BLaER1 (cell line): Measurements from ENCODE around the gene PRLR.

Source experiments
- H3K27ac ChIP-seq: shearing (Covaris generic); formaldehyde crosslinking; 2 replicates; pipeline ENCODE4 v1.8.1; 2022
- H3K27me3 ChIP-seq: shearing (Covaris generic); formaldehyde crosslinking; 2 replicates; pipeline ENCODE4 v1.8.1; 2022
- H3K36me3 ChIP-seq: shearing (Covaris generic); formaldehyde crosslinking; 2 replicates; pipeline ENCODE4 v1.8.1; 2022
- H3K4me1 ChIP-seq: shearing (Covaris generic); formaldehyde crosslinking; 2 replicates; pipeline ENCODE4 v1.8.1; 2022
- H3K4me2 ChIP-seq: shearing (Covaris generic); formaldehyde crosslinking; 2 replicates; pipeline ENCODE4 v1.8.1; 2022
- H3K4me3 ChIP-seq: shearing (Covaris generic); formaldehyde crosslinking; 2 replicates; pipeline ENCODE4 v1.8.1; 2022
- H3K9ac ChIP-seq: shearing (Covaris generic); formaldehyde crosslinking; 2 replicates; pipeline ENCODE4 v1.8.1; 2022
- H3K9me3 ChIP-seq: shearing (Covaris generic); formaldehyde crosslinking; 2 replicates; pipeline ENCODE4 v1.8.1; 2022
- H4K20me1 ChIP-seq: shearing (Covaris generic); formaldehyde crosslinking; 2 replicates; pipeline ENCODE4 v1.8.1; 2022
- Cebpa-rat ChIP-seq: shearing (Covaris generic); IDR thresholded peaks from 2 replicates; pipeline ENCODE4 v1.8.1; 2022

Gene PRLR

DNA sequence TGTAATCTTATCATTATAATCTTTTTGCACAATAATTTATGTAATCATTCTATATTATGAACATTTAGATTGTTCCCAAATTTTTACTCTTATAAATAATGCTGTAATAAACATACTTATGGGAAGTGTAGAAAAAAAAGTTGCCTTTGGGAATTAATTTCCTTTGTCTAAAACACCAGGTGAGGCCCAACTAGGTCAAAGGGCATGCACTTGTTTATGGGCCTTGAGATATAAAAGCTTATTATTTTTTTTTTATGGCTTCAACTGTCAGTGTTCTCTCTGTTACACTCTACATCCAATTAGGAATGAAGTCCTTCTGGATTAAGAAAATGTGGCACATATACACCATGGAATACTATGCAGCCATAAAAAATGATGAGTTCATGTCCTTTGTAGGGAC, 6.5 kb upstream of the PRLR start:
- no peak for TF ChIP-seq Cebpa-rat
- no peaks in the 10 kb centered on the region for H3K4me1 ChIP-seq
- H3K36me3 ChIP-seq: no peaks in the 10 kb centered on the region
- no peak overlapping the region for H3K4me2 ChIP-seq
- no peaks in the 10 kb centered on the region for H4K20me1 ChIP-seq
- H3K4me3 ChIP-seq: no peak overlapping the region
- H3K27ac ChIP-seq: no peak overlapping the region
- H3K9me3 ChIP-seq: no peaks in the 10 kb centered on the region
- H3K9ac ChIP-seq: no peak overlapping the region
- H3K27me3 ChIP-seq: no peaks in the 10 kb centered on the region

DNA sequence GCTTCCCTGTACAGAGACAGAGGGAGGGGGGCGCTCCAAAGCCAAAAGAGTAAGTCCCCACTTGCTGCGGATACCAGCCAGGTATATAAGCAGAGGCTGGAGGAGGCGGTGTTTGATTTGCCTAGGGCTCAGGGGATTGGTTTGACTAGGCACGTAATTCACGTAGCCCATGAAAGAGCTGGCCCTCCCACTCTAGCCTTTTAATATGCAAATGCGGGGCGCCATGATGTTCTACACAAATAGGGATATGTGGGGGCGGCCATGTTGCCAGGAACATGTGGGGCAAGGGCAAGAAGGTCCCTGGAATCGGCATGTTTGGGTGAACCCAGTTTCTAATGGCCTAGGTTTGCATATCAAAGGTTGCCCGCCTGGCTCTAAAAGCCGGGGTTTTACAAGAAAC, 3.3 kb upstream of the PRLR start:
- H3K4me2 ChIP-seq: no peak overlapping the region
- H3K36me3 ChIP-seq: no peaks in the 10 kb centered on the region
- peaks cover 31% of the 10 kb centered on the region for H3K27me3 ChIP-seq
- no peaks in the 10 kb centered on the region for H3K4me1 ChIP-seq
- H3K9ac ChIP-seq: no peak overlapping the region
- no peak overlapping the region for H3K27ac ChIP-seq
- TF ChIP-seq Cebpa-rat: no peak
- no peaks in the 10 kb centered on the region for H4K20me1 ChIP-seq
- H3K9me3 ChIP-seq: peaks cover 5% of the 10 kb centered on the region; the same call in 1 of the 2 replicates
- H3K4me3 ChIP-seq: no peak overlapping the region

- H3K4me3 ChIP-seq: no peak overlapping the region
- H3K9ac ChIP-seq: no peak overlapping the region
- H3K27ac ChIP-seq: no peak overlapping the region
- H3K27me3 ChIP-seq: peaks cover 36% of the 10 kb centered on the region
- H4K20me1 ChIP-seq: no peaks in the 10 kb centered on the region
- no peaks in the 10 kb centered on the region for H3K36me3 ChIP-seq
- no peak overlapping the region for H3K4me2 ChIP-seq
- H3K4me1 ChIP-seq: no peaks in the 10 kb centered on the region
- H3K9me3 ChIP-seq: peaks cover 5% of the 10 kb centered on the region; the same call in 1 of the 2 replicates
- TF ChIP-seq Cebpa-rat: no peak
These were observed 2.8 kb upstream of the PRLR start for GRCh38 chr5:35233121-35233520.

- H3K4me3 ChIP-seq: no peak overlapping the region
- peaks cover 5% of the 10 kb centered on the region; the same call in 1 of the 2 replicates for H3K9me3 ChIP-seq
- H3K27ac ChIP-seq: no peak overlapping the region
- H3K9ac ChIP-seq: no peak overlapping the region
- H3K36me3 ChIP-seq: no peaks in the 10 kb centered on the region
- H3K4me2 ChIP-seq: no peak overlapping the region
- H3K4me1 ChIP-seq: no peaks in the 10 kb centered on the region
- no peaks in the 10 kb centered on the region for H4K20me1 ChIP-seq
- H3K27me3 ChIP-seq: peaks cover 36% of the 10 kb centered on the region
- no peak for TF ChIP-seq Cebpa-rat
These were observed 1.8 kb upstream of the PRLR start for GRCh38 chr5:35232124-35232523.

GRCh38 chr5:35229076-35230037, 930 bp downstream of the PRLR start:
- no peak overlapping the region for H3K4me2 ChIP-seq

DNA sequence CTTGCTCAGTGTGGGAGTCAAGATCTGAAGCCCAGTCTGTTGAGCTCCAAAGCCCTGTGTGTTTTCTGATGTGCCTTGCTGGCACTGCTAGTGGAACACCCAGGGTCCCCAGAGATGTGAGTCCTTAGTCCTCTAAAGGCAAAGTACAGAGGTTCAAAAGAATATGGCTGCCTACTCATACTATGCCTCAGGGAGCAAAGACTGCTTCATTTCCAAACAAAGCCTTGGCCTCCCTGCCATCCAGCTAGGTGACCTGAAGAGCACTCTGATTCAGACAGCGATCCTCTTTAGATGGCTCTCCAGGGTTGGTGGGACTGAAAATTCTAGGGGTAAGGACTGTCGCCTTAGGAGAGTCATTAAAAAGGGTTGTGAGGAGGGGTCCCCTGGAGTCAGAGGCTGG, 2.0 kb downstream of the PRLR start:
- no peak overlapping the region for H3K4me3 ChIP-seq
- H3K27me3 ChIP-seq: peaks cover 36% of the 10 kb centered on the region
- TF ChIP-seq Cebpa-rat: no peak

More at GRCh38 chr5:35229076-35230037, 930 bp downstream of the PRLR start:
- Histone ChIP-seq H4K20me1 (no peaks in the 10 kb centered on the region), H3K27ac (no peak overlapping the region), H3K9ac (no peak overlapping the region), H3K9me3 (peaks cover 5% of the 10 kb centered on the region; the same call in 1 of the 2 replicates), H3K36me3 (no peaks in the 10 kb centered on the region), H3K27me3 (peaks cover 36% of the 10 kb centered on the region), H3K4me1 (no peaks in the 10 kb centered on the region), H3K4me3 (no peak overlapping the region)
- no peak for TF ChIP-seq Cebpa-rat

GRCh38 chr5:35227720-35228119, 2.6 kb downstream of the PRLR start:
- Histone ChIP-seq H3K4me2 (no peak overlapping the region), H3K36me3 (no peaks in the 10 kb centered on the region), H3K4me3 (no peak overlapping the region), H4K20me1 (no peaks in the 10 kb centered on the region), H3K27ac (no peak overlapping the region), H3K27me3 (peaks cover 36% of the 10 kb centered on the region), H3K9me3 (peaks cover 5% of the 10 kb centered on the region; the same call in 1 of the 2 replicates), H3K4me1 (no peaks in the 10 kb centered on the region), H3K9ac (no peak overlapping the region)
- no peak for TF ChIP-seq Cebpa-rat

More for the DNA sequence above, 2.0 kb downstream of the PRLR start:
- Histone ChIP-seq H3K4me1 (no peaks in the 10 kb centered on the region), H3K27ac (no peak overlapping the region), H3K9ac (no peak overlapping the region), H3K36me3 (no peaks in the 10 kb centered on the region), H3K4me2 (no peak overlapping the region), H3K9me3 (peaks cover 5% of the 10 kb centered on the region; the same call in 1 of the 2 replicates), H4K20me1 (no peaks in the 10 kb centered on the region)

- H3K36me3 ChIP-seq: no peaks in the 10 kb centered on the region
- no peak overlapping the region for H3K4me2 ChIP-seq
- H4K20me1 ChIP-seq: no peaks in the 10 kb centered on the region
- H3K9me3 ChIP-seq: no peaks in the 10 kb centered on the region
- H3K4me1 ChIP-seq: no peaks in the 10 kb centered on the region
- H3K4me3 ChIP-seq: no peak overlapping the region
- H3K27me3 ChIP-seq: peaks cover 8% of the 10 kb centered on the region
- H3K9ac ChIP-seq: no peak overlapping the region
- no peak overlapping the region for H3K27ac ChIP-seq
- TF ChIP-seq Cebpa-rat: no peak
These were observed 6.4 kb downstream of the PRLR start for GRCh38 chr5:35223787-35224395.

- Histone ChIP-seq H3K4me1 (no peaks in the 10 kb centered on the region), H3K27me3 (no peaks in the 10 kb centered on the region), H3K36me3 (no peaks in the 10 kb centered on the region), H3K27ac (no peak overlapping the region), H3K4me2 (no peak overlapping the region), H4K20me1 (no peaks in the 10 kb centered on the region), H3K4me3 (no peak overlapping the region), H3K9me3 (no peaks in the 10 kb centered on the region), H3K9ac (no peak overlapping the region)
- no peak for TF ChIP-seq Cebpa-rat
These were observed 9.3 kb downstream of the PRLR start for GRCh38 chr5:35220967-35221366.

DNA sequence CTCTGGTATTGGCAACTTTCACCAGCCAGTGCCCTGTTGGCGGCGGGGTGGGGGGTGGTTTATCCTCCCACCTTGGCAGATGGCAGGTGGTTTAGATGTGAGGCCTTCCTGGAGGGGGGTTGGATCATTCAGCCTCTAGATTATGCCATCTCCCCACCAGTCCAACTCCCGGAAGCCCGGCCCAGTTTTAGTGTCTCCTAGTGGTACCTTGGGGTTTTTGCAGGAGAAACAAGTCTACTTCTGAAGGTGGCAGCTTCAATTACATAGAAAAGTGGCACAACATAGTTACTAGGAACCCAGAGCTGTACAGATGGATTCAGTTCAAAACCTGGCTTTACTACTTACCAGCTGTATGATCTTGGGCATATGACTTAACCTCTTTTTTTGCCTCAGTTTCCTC, 11.3 kb downstream of the PRLR start:
- Histone ChIP-seq H3K9me3 (no peaks in the 10 kb centered on the region), H3K36me3 (no peaks in the 10 kb centered on the region), H3K4me1 (no peaks in the 10 kb centered on the region), H3K4me3 (no peak overlapping the region), H3K9ac (no peak overlapping the region), H3K27me3 (no peaks in the 10 kb centered on the region), H4K20me1 (no peaks in the 10 kb centered on the region), H3K4me2 (no peak overlapping the region), H3K27ac (no peak overlapping the region)
- no peak for TF ChIP-seq Cebpa-rat
